HCT116 (cell line): ENCODE measurements around the gene SLC12A7. TPM values are rescaled to one million over a fixed set of nuclear protein-coding genes. Genes with fewer than 3 reads are reported as not detected.

ENCODE experiments used
- ATAC-seq: fragments of 200-7000 bp; cut with Tn5 transposase; 2 replicates; pipeline ENCODE4 v1.9.1; 2020; ENCODE audit warnings: mild to moderate bottlenecking, moderate library complexity
- BruUV-seq: library from RNA; stranded (reverse); fragments of 400-500 nt; replicated peaks from 2 replicates; lab custom pipeline; 2021; lab: Mats Ljungman, UMichigan
- CTCF ChIA-PET: fragments of 300-600 bp; sonication (Branson Sonifier 250); formaldehyde crosslinking; loops from one replicate; lab custom pipeline; 2021; ENCODE audit warnings: antibody characterized with exemption; lab: Charles Lee
- POLR2A ChIA-PET: fragments of 300-600, 350-600 bp; sonication (Branson Sonifier 250); formaldehyde crosslinking; loops from one replicate; lab custom pipeline; 2021; ENCODE audit warnings: antibody characterized with exemption; lab: Charles Lee
- RAD21 ChIA-PET, 2 experiments: fragments of 300-600 bp; sonication (Branson Sonifier 250); formaldehyde crosslinking; loops; one replicate each; lab custom pipeline; 2023; ENCODE audit warnings: low total read pairs in 2 of 2; ENCODE audit not compliant: uncharacterized antibody in 2 of 2, unreplicated experiment in 2 of 2, low non-redundant PET in 1 of 2; lab: Charles Lee
- DNase-seq: peaks from one replicate; pipeline ENCODE4 v3.0.0-alpha.2; 2010; ENCODE audit warnings: low read depth, low spot score
- H2AFZ ChIP-seq: fragments of 200-600 bp; shearing (Covaris generic), sonication (generic); 2 replicates; pipeline ENCODE4 v1.6.1; 2017; ENCODE audit warnings: low read depth, mixed run types, mixed read lengths, antibody characterized with exemption, low read length; ENCODE audit not compliant: poor library complexity, severe bottlenecking
- H3K27ac ChIP-seq: 2 replicates; pipeline ENCODE4 v1.5.1; 2012; ENCODE audit warnings: low read depth, low read length
- H3K27me3 ChIP-seq: fragments of 200-600 bp; sonication (generic); 2 replicates; pipeline ENCODE4 v1.6.1; 2016; ENCODE audit warnings: mixed run types, low read length, mixed read lengths; ENCODE audit not compliant: insufficient read depth
- H3K36me3 ChIP-seq, 2 experiments: fragments of 200-500 bp in 1 of 2; fragments of 200-600 bp in 1 of 2; sonication (Bioruptor generic) in 1 of 2; sonication (generic) in 1 of 2; 2 replicates each; pipeline versions ENCODE4 v1.5.1 to v1.6.1; 2014 to 2016; ENCODE audit warnings: low read length in 2 of 2, inconsistent platforms in 1 of 2, mixed read lengths in 1 of 2, mixed run types in 1 of 2; ENCODE audit not compliant: insufficient read depth in 2 of 2, control insufficient read depth in 1 of 2
- H3K4me1 ChIP-seq, 2 experiments: fragments of 200-600 bp in 1 of 2; sonication (generic) in 1 of 2; 2 replicates each; pipeline versions ENCODE4 v1.5.1 to v1.6.1; 2012 to 2017; ENCODE audit warnings: low read length in 2 of 2, inconsistent platforms in 1 of 2, mild to moderate bottlenecking in 1 of 2, mixed read lengths in 1 of 2, mixed run types in 1 of 2, moderate library complexity in 1 of 2; ENCODE audit not compliant: insufficient read depth in 2 of 2, control insufficient read depth in 1 of 2
- H3K4me2 ChIP-seq: fragments of 200-600 bp; sonication (generic); 2 replicates; pipeline ENCODE4 v1.6.1; 2017; ENCODE audit warnings: mixed run types, low read length, mixed read lengths
- H3K4me3 ChIP-seq, 2 experiments: fragments of 200-600 bp in 1 of 2; sonication (generic) in 1 of 2; replicated peaks in 1 of 2; 2 replicates each; pipeline ENCODE4 v1.5.1; 2011 to 2016; ENCODE audit warnings: low read length in 2 of 2, control low read depth in 1 of 2, low read depth in 1 of 2, mild to moderate bottlenecking in 1 of 2, mixed read lengths in 1 of 2, mixed run types in 1 of 2
- H3K79me2 ChIP-seq: fragments of 200-600 bp; sonication (generic); 2 replicates; pipeline ENCODE4 v1.6.1; 2017; ENCODE audit warnings: mild to moderate bottlenecking, mixed run types, low read length, moderate library complexity, mixed read lengths; ENCODE audit not compliant: insufficient read depth
- H3K9ac ChIP-seq: fragments of 200-600 bp; sonication (generic); 2 replicates; pipeline ENCODE4 v1.6.1; 2016; ENCODE audit warnings: low read length, mixed read lengths
- H3K9me2 ChIP-seq: fragments of 200-600 bp; sonication (generic), shearing (Covaris generic); 2 replicates; pipeline ENCODE4 v1.6.1; 2017; ENCODE audit warnings: mixed run types, mild to moderate bottlenecking, moderate library complexity; ENCODE audit not compliant: insufficient read depth
- H3K9me3 ChIP-seq, 2 experiments: fragments of 200-500 bp in 1 of 2; fragments of 200-600 bp in 1 of 2; sonication (Bioruptor generic) in 1 of 2; sonication (generic) in 1 of 2; 2 replicates each; pipeline ENCODE4 v1.6.1; 2014 to 2017; ENCODE audit warnings: low read length in 2 of 2, mixed read lengths in 2 of 2, inconsistent platforms in 1 of 2, low read depth in 1 of 2, mild to moderate bottlenecking in 1 of 2, mixed run types in 1 of 2, moderate library complexity in 1 of 2; ENCODE audit not compliant: control insufficient read depth in 1 of 2, insufficient read depth in 1 of 2
- H4K20me1 ChIP-seq: fragments of 200-600 bp; sonication (generic), shearing (Covaris generic); 2 replicates; pipeline ENCODE4 v1.6.1; 2017; ENCODE audit warnings: mixed run types, mild to moderate bottlenecking, moderate library complexity; ENCODE audit not compliant: insufficient read depth
- CBX3 ChIP-seq: IDR thresholded peaks from 2 replicates; pipeline ENCODE4 v1.6.1; 2012; ENCODE audit warnings: low read depth
- CEBPB ChIP-seq: IDR thresholded peaks from 2 replicates; pipeline ENCODE4 v1.6.1; 2012; ENCODE audit warnings: low read depth
- EGR1 ChIP-seq: IDR thresholded peaks from 2 replicates; pipeline ENCODE4 v1.6.1; 2012; ENCODE audit warnings: low read depth
- ELF1 ChIP-seq: IDR thresholded peaks from 2 replicates; pipeline ENCODE4 v1.6.1; 2012; ENCODE audit warnings: low read depth, borderline replicate concordance
- EZH2 ChIP-seq: fragments of 200-600 bp; sonication (generic); IDR thresholded peaks from 2 replicates; pipeline ENCODE4 v1.6.1; 2017; ENCODE audit warnings: antibody characterized with exemption, mixed run types
- EZH2phosphoT487 ChIP-seq: fragments of 200-600 bp; IDR thresholded peaks from 2 replicates; pipeline ENCODE4 v1.6.1; 2018; ENCODE audit warnings: antibody characterized with exemption, borderline replicate concordance
- FOSL1 ChIP-seq: IDR thresholded peaks from 2 replicates; pipeline ENCODE4 v1.6.1; 2012; ENCODE audit warnings: low read depth
- MAX ChIP-seq: IDR thresholded peaks from 2 replicates; pipeline ENCODE4 v1.6.1; 2012
- POLR2AphosphoS5 ChIP-seq: IDR thresholded peaks from 2 replicates; pipeline ENCODE4 v1.6.1; 2011; ENCODE audit warnings: mild to moderate bottlenecking, low read depth, low read length, moderate library complexity
- RAD21 ChIP-seq: IDR thresholded peaks from 2 replicates; pipeline ENCODE4 v1.6.1; 2012; ENCODE audit warnings: low read depth, mild to moderate bottlenecking
- SIN3A ChIP-seq: IDR thresholded peaks from 2 replicates; pipeline ENCODE4 v1.6.1; 2012; ENCODE audit warnings: low read depth
- SP1 ChIP-seq: IDR thresholded peaks from 2 replicates; pipeline ENCODE4 v1.6.1; 2012; ENCODE audit warnings: low read depth
- YY1 ChIP-seq: IDR thresholded peaks from 2 replicates; pipeline ENCODE4 v1.6.1; 2011; ENCODE audit warnings: low read length, low read depth, moderate library complexity, mild to moderate bottlenecking; ENCODE audit not compliant: insufficient replicate concordance; ENCODE audit errors: extremely low read depth
- ZBTB33 ChIP-seq: IDR thresholded peaks from 2 replicates; pipeline ENCODE4 v1.6.1; 2011; ENCODE audit warnings: mild to moderate bottlenecking, low read length, moderate library complexity; ENCODE audit not compliant: insufficient replicate concordance; ENCODE audit errors: extremely low read depth
- ZFX ChIP-seq: fragments of 450-650 bp; IDR thresholded peaks from 2 replicates; pipeline ENCODE4 v1.6.1; 2017
- ZNF274 ChIP-seq: fragments of 200-500 bp; sonication (Bioruptor generic); IDR thresholded peaks from 2 replicates; pipeline ENCODE4 v1.6.1; 2014; ENCODE audit warnings: mild to moderate bottlenecking, low read depth, low read length, inconsistent platforms
- intact Hi-C: fragments of 100-400 bp; cut with micrococcal nuclease; formaldehyde crosslinking; loops from 2 replicates; pipeline ENCODE4 v1.10.0; 2022
- total RNA-seq: library from RNA; stranded (reverse); gene quantifications from one replicate; pipeline ENCODE4 v1.2.1, GENCODE V29; 2021; ENCODE audit not compliant: unreplicated experiment
- TF ChIP-seq, protein P1 (sequence below): IDR thresholded peaks from 2 replicates; pipeline ENCODE4 v1.6.1; 2012
- TF ChIP-seq, protein P2 (sequence below), 3 experiments: fragments of 200-600 bp in 1 of 3; sonication (generic) in 1 of 3; IDR thresholded peaks in 2 of 3; conservative IDR thresholded peaks in 1 of 3; 2 replicates each; pipeline ENCODE4 v1.5.1; 2012 to 2017; ENCODE audit warnings: low read depth in 2 of 3, low read length in 2 of 3, antibody characterized with exemption in 1 of 3, borderline replicate concordance in 1 of 3, control low read depth in 1 of 3, mild to moderate bottlenecking in 1 of 3, mixed read lengths in 1 of 3, mixed run types in 1 of 3, moderate library complexity in 1 of 3; ENCODE audit not compliant: insufficient read depth in 1 of 3

Gene SLC12A7
- total RNA-seq, 1 experiment from 2014 or later: 29.6 TPM

DNA sequence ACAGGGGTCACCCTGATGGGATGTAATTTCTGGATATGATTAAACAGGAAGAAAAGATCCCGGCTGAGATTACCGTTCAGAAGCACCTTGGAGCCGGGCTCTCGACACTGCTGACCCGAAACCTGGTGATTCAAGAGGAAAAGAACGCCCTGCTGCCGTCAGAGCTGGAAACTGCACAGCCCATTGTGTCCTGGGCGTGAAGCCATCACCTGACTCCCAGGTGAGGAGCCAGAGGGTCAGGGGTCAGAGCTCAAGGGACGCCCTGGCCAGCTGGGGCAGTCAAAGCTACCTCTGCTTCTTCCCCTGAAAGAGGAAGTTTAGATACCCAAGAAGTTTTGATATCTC, 17.8 kb upstream of the SLC12A7 start:
- no peaks in the 10 kb centered on the region for H3K27me3 ChIP-seq
- TF ChIP-seq ELF1 (no peak), EZH2phosphoT487 (no peak), FOSL1 (no peak), EGR1 (no peak), POLR2AphosphoS5 (no peak), ZFX (no peak), CBX3 (no peak), CEBPB (no peak), MAX (no peak), YY1 (no peak), ZBTB33 (no peak), SIN3A (no peak), SP1 (no peak), RAD21 (no peak), EZH2 (no peak), ZNF274 (no peak)
- TF ChIP-seq, protein P1, sequence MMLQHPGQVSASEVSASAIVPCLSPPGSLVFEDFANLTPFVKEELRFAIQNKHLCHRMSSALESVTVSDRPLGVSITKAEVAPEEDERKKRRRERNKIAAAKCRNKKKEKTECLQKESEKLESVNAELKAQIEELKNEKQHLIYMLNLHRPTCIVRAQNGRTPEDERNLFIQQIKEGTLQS: no peak
- TF ChIP-seq, protein P2, sequence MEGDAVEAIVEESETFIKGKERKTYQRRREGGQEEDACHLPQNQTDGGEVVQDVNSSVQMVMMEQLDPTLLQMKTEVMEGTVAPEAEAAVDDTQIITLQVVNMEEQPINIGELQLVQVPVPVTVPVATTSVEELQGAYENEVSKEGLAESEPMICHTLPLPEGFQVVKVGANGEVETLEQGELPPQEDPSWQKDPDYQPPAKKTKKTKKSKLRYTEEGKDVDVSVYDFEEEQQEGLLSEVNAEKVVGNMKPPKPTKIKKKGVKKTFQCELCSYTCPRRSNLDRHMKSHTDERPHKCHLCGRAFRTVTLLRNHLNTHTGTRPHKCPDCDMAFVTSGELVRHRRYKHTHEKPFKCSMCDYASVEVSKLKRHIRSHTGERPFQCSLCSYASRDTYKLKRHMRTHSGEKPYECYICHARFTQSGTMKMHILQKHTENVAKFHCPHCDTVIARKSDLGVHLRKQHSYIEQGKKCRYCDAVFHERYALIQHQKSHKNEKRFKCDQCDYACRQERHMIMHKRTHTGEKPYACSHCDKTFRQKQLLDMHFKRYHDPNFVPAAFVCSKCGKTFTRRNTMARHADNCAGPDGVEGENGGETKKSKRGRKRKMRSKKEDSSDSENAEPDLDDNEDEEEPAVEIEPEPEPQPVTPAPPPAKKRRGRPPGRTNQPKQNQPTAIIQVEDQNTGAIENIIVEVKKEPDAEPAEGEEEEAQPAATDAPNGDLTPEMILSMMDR (IDR thresholded peaks at IDR 0.05 in 2 of 3, conservative IDR thresholded peaks at IDR 0.05 in 1 of 3; ENCODE audit: borderline replicate concordance in 1 of 3, insufficient read depth in 1 of 3, low read depth in 2 of 3, low read length in 2 of 3): no peak
- TF ChIP-seq, all 23 proteins: peak for 0
- no peak overlapping the region for H3K27ac ChIP-seq
- no peak overlapping the region for H3K4me3 ChIP-seq
- no peak overlapping the region for H3K9ac ChIP-seq
- H3K4me1 ChIP-seq: no peaks in the 10 kb centered on the region
- no peaks in the 10 kb centered on the region for H3K9me2 ChIP-seq
- ATAC-seq (no peak), DNase-seq (no peak)
- RAD21 ChIA-PET: no interaction called here
- POLR2A ChIA-PET: no interaction called here
- H3K9me3 ChIP-seq: no peaks in the 10 kb centered on the region
- H3K4me2 ChIP-seq: no peak overlapping the region
- CTCF ChIA-PET: no interaction called here
- H3K36me3 ChIP-seq: no peaks in the 10 kb centered on the region
- no TSS peak for BruUV-seq
- no peaks in the 10 kb centered on the region for H3K79me2 ChIP-seq
- intact Hi-C loops: no loop called here
- H4K20me1 ChIP-seq: no peaks in the 10 kb centered on the region
- no peak overlapping the region for H2AFZ ChIP-seq
